NCI-H524 treated with DMSO at 0.1 percent for 48 hours (cell line): ENCODE measurements around the gene GHR.
"Not testable (repeated sequence)": the region's sequence is repeated elsewhere in the genome, so short reads cannot be mapped to it uniquely, and the experiment has no call there.

Experiments used
- DNase-seq: peaks from one replicate; lab custom pipeline; 2025; lab: John Stamatoyannopoulos, UW

GHR gene

DNA sequence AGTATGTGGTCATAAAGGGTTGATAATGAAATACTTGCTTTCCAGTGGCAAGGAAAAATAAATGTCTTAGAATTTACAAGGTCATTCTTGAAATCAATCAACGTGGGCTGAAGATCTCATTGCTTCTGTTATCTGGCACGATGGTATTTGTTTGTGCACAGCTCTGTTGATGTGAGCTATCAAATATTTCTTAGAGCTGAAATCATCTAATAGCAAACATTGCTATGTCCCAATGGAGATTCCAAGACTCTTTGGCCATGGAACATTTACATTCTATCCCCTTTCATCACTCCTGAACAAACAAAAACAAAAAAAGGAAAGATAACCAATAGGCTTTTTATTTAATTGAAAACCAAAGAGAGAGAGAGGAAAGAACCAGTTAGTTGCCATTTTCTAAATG lies 221.9 kb downstream of the GHR start:
- DNase-seq: no peak

DNA sequence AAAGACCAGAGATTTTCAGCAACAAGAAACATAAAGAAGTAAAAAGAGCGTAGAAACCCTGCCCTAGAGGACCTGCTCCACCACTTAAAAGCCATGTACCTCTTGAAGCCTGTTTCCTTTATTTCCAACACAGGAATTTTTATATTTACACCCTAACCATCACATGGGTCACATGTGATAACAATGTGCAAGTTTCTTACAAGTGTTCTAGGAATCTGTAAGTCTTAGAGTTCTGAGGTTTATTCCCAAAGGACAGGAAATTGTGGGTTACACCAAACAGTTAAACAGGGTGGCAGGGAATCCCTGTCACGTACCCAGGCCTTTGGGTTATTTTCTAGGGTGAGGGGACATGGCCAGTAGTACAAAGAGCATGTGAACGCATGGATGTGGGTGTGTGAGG lies 224.8 kb downstream of the GHR start:
- no peak for DNase-seq

DNA sequence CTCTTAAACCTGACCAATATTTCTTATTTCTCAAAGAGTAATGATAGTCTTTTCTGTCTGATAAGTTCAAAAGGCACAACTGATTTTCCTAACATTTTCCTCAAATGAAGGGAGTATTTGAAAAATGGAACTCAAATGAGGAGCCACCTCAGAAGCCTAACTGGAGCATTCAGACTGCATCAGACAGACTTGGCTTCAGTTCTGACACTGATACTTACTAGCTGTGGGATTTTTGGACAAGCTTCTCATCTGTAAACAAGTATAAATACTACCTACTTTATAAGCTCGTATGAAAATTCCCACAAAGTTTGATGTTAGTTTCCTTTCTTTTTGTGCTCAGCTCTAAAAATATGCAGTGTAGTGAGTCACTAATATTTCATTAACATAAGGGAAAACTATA lies 225.7 kb downstream of the GHR start:
- DNase-seq: no peak

DNA sequence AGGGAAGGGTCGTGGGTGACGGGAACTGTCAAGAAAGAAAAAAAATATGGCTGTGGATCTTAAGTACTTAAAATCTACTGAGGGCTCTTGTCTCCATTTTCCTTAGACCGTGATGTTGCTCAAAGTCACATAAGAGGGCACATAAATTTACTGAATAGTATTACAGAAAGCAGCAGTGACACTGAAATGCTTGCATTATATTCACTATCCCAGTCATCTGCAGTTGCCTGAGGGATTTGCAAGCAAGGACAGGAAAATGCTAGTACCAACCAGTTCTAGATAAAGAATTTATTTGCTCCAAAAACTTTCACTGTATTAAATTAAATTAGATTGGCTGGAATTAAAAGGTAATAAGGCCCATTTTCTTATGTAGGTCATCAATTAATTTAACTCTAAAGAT lies 226.8 kb downstream of the GHR start:
- DNase-seq: no peak

DNA sequence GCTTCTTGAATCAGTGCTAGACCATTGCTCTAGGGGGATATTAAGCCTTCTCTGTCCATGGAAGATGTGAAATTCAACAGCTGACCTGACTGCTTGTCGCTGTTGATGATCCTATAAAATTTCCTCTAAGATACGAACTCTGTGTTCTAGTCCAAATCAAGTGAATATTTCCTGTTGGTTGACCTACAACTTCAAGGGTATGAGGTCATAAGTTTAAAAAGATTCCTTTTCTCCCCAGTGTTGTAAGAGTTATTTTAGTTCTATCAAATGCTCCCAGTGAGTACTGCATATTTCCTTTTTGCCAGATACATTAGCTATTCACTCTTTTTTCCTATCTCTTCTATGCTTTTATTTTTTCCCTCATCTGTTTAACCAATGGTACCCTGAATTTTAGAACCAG lies 230.5 kb downstream of the GHR start:
- no peak for DNase-seq

DNA sequence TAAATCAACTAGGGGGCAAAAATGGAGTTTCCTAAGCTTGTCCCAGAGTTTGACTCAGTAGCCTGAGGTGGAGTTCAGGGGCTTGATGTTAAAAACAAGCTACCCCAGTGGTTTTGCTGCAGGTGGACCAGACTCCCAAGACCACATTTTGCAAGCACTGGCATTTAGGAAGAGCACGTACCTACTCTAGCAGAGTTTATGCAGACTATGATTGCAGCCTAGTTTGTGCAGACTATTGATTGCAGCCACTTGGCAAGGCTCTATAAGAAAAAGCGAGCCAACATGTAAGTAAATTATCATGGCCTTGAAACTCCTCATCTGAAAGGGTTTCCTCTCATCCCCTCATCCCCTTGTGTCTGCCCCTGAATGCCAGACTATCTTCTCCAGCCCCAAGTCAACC lies 231.4 kb downstream of the GHR start:
- DNase-seq: no peak

DNA sequence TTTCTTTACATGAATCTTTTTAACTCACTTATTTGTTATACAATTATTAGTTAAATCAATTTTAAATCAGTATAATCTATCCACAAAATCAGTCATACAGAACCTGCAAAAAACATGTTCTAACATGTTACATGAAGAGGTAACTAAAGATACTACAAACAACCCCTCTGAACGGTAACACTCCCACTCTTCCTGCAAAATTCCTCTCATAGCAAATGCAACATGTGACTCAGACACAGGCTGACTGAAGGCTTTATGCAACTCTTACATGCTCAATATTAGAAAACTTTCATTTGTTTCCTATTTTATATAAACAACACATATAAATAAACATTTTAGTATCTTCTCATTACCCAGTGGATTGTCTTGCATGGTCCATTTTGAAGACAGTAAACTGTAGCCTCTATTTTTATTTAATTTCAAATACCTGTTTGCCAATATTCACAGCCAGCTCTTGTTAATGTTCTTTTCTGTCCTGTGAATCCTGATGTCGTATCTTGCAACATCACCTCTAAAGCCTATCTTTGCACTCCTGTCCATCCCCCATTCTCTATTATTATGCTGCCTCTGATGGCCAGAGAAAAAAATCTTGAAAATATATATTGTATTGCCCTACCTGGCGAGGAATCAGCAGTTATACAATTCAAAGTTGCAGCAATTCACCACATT lies 232.9 kb downstream of the GHR start:
- DNase-seq: no peak

DNA sequence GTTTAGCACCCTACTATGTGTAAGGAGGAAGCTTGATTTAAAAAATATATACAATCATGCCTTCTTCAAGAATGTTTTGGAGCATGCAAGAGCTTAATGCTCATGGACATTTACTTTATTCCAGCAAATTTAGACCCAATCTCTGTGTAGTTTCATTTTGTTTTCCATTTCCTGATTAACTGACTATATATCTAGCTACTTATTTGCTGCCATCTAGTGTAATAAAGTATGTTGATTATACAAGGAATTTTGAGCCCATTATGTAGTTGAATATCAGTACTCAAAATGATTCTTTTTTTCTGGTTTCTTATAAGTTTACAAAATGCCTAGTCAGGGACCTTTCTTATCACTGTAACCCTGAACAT lies 233.4 kb downstream of the GHR start:
- no peak for DNase-seq

DNA sequence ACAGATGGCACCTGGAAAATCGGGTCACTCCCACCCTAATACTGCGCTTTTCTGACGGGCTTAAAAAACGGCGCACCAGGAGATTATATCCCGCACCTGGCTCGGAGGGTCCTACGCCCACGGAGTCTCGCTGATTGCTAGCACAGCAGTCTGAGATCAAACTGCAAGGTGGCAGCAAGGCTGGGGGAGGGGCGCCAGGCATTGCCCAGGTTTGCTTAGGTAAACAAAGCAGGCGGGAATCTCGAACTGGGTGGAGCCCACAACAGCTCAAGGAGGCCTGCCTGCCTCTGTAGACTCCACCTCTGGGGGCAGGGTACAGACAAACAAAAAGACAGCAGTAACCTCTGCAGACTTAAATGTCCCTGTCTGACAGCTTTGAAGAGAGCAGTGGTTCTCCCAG lies 236.6 kb downstream of the GHR start:
- not testable (repeated sequence) for DNase-seq

DNA sequence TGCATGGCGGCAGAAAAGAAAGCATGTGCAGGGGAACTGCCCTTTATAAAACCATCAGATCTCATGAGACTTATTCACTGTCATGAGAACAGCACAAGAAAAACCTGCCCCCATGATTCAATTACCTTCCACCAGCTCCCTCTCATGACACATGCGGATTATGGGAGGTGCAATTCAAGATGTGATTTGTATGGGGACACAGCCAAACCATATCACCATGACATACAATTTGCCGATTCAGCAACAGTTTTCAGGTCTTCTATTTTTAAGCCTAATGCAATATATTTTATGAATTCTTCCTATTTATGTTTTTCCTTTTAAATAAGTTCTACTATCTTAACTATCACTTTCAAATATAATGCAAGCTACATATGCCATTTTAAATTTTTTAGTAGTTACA lies 242.6 kb downstream of the GHR start:
- no peak for DNase-seq

DNA sequence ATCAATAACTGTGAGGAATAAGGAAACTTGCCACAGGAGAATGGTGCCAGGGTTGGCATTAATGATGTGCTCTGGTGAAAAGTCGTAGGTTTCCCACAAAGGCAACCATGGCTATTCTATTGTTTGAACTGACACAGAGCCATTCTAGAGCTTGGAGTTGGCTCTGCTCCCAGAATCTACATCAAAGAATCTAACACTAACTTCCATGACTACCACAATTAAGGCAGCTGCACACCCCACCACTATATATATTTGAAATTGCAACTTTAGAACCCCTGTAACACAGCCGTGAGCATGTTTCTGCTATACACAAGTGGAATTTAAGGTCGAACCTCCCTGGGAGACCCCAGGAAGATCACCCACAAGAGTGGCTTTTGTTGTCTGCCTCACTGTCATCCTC lies 243.6 kb downstream of the GHR start:
- no peak for DNase-seq

DNA sequence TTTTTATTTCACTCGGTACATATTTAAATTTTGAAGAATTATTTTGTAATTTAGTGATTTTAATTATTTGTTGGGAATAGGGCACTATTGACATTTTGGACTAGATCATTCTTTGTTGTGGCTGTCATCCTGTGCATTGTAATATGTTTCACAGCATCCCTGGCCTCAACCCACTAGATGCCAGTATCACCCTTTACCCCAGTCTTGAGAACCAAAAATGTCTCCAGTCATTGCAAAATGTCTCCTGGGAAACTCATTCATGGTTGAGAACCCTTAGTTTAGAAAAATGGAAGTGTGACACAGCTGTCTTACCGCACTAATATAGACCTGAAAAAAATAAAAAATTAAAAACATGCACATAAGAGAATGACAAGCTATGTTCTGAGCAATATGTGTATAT lies 245.0 kb downstream of the GHR start:
- DNase-seq: no peak

DNA sequence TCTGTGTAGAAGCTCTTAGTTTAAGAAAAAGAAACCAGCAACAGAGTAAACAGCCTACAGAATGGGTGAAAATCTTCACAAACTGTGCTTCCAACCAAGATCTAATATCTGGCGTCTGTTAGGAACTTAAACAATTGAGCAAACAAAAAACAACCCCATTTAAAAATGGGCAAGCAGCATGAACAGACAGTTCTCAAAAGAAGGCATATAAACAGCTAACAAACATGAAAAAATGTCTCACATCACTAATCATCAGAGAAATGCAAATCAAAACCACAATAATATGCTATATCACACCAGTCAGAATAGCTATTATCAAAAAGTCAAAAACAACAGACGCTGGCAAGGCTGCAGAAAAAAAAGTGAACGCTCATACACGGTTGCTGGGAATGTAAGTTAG lies 249.7 kb downstream of the GHR start:
- no peak for DNase-seq

DNA sequence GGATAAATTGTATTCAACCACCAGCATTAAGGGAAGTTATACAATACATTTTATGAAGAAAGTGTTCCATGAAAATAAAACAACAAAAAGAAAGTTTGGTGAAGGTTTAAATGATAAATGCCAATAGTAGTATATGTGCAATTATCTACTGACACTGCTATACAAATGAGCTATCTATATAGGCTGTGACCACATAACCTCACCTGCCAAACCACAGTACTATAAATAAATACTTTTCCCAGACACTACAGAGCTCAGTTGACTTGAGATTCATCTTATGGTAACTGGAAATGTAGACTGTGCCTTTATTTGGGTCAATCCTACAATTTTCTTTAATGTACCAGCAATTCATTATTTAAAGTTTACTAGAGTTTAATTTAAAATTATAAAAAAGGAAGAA lies 252.4 kb downstream of the GHR start:
- DNase-seq: no peak

DNA sequence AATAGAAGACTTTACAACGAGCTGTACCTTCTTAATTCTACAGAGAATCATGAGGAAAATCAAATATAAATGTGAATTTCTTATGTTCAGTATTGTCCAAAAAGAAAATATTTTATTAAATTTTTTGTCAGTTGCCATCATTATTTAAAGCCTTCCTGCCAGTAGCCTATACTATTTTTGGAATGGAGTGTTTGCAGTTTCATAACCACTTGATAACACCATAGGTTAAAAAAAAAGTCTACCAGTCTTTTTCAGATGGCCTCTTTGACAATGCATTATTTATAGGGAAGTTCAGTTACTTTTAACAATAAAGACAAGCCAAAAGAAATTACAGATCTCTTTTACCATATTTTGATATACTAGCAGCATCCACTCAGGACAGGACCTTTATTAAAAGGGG lies 253.1 kb downstream of the GHR start:
- DNase-seq: no peak

DNA sequence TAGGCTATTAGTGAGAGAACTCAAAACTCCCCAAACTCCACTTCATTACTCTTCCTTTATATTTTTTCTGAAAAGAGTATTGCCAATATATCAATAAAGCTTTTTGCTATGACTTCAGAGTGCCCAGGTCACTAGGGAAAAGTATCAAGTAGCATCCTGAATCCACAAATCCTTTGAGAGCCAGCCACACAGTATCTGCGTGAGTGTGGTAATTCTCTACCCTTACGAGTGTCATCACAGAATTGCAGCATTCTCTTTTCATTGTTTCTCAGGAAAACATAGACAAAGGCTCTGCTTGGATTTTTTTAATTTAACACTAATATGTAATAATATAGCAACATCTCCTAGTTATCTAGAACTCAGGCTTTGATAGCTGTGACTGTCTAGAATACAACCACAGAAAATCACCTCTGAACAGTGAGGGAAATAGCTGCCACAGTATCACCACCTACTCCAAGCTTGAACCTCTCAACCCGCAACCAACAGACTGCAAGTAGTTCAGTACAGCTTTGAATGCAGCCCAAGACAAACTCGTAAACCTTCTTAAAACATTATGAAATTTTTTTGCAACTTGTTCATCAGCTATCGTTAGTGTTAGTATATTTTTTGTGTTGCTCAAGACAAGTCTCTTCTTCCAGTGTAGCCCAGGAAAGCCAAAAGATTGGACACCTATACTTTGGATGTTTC lies 254.1 kb downstream of the GHR start:
- DNase-seq: no peak

DNA sequence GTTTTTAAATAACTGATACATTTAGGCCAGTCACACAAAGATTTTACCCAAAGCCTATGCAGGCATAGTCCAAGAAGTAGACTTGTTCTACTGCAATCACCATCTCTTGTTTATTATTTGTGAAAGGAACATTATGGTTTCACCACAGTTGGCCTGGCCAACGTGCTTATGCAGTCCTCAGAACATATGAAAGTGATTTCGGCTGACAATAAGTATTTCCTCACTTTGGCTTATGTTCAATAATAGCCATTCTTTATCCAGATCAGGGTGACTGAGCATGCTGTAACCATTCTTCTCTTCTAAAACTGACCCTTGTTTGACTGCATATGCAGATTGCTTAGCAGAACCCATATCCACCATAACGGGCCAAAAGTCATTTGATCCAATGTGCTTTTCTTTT lies 256.8 kb downstream of the GHR start:
- DNase-seq: no peak

DNA sequence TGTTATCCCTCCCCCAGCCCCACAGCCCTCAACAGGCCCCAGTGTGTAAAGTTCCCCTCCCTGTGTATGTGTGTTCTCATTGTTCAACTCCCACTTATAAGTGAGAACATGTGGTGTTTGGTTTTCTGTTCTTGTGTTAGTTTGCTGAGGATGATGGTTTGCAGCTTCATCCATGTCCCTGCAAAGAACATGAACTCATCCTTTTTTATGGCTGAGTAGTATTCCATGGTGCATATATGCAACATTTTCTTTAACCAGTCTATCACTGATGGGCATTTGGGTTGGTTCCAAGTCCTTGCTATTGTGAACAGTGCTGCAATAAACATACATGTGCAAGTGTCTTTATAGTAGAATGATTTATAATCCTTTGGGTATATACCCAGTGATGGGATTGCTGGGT lies 261.8 kb downstream of the GHR start:
- DNase-seq: not testable (repeated sequence)

DNA sequence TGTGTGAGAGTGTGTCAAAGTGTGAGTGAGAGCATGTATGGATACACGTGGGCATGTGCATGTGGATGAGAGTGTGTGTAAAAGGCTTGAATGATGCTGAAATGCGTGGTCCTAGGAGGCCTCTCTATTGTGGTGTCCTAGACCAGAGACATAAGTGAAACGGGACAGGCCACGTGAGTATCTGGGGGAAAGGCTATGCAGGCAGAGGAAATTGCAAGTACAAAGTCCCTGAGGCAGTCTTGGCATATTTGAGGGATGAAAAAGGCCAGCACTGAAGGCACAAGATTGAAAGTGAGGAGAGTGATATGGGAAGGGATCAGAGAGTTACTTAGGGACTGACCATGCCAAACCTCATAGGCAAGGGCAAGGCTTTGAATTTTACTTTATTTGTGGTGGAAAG lies 266.2 kb downstream of the GHR start:
- DNase-seq: no peak

DNA sequence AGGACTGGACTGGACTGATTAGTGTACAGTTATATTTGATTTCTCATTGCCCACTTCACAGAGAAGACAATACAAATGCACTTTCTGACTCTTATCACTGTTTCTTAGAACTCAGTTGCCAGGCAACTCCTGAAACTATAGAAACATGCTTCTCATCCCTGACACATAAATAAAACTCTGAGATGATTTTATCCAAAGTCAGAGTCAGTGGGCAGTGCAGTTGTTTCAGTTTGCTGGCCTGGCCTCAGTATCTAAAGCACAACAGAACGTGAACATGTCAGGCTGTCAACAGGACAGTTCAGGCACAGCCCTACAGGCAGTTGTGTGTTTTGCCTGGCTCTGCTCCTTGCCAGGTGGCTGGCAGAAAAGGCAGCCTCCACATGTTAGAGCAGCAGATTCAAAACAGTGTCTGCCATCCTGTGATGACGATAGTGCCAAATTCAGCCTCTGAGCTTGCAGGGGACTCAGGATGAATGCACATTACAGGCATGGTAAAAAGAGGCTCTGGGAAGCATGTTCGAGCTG lies 268.2 kb downstream of the GHR start:
- DNase-seq: no peak

DNA sequence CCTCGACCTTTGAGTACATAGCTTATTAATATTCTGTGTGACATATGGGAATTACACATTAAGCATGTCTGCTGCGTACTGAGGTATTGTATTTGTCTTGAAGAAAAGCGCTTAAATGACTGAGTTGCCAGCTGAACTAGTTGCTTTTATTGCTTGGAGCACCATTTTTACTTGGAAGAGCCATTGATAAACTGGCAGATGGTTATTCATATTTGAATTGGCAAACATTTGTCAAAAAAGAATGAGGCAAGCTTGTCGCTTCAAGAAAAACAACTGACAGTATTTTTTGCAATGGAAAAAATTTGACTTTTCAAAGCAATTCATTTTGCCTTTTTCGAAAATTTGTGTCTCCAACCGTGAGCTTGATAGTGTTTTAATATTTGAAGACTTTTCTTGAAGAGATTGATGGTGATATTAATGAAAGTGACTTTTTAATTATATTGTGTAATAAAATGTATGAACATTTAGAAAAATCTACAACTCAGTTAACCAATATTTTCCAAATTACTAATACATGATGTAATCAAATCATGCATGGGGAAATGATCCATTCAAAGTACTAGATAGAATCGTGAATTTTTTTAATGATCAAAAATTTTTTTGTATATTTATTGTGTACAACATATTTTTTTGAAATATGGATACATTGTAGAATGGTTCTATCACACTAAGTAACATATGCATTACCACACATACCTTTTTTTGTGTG lies 278.3 kb downstream of the GHR start:
- no peak for DNase-seq

DNA sequence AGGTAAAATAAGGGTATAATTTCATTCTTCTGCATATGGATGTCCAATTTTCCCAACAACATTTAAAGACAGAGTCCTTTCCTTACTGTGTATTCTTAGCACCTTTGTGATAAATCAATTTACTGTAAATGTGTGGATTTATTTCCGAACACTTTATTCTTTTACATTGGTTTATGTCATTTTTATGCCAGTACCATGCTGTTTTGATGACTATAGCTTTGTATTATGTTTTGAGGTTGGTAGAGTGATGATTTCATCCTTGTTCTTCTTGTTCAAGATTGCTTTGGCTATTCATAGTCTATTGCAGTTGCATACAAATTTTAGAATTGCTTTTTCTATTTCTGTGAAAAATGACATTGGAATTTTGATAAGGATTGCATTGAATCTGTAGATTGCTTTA lies 280.0 kb downstream of the GHR start:
- DNase-seq: no peak

DNA sequence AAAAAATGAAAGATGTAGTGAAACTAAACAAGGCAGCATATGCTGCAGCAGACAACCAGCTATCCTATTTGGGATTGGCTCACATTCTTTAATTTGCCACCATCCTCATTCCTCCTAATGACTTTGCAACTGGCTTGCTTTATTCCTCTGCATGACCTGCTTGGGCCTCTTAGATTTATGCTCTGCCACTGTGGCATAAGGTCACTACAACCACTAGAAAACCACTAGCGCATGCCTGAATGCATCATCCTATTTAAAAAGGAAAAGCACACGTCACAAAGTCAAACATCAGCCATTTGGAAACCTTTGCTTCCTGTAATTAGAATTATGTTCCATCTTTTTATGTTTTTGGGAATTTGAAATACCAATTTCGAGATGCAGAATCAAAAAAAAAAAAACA lies 292.5 kb downstream of the GHR start:
- no peak for DNase-seq
